ENCODE data around the gene G2E3. TPM values are rescaled to one million over a fixed set of nuclear protein-coding genes. Genes with fewer than 3 reads are reported as not detected.

Gene G2E3
- total and polyA plus RNA-seq, 2 donors from 2014 or later: 4.4 to 20.5 TPM

DNA sequence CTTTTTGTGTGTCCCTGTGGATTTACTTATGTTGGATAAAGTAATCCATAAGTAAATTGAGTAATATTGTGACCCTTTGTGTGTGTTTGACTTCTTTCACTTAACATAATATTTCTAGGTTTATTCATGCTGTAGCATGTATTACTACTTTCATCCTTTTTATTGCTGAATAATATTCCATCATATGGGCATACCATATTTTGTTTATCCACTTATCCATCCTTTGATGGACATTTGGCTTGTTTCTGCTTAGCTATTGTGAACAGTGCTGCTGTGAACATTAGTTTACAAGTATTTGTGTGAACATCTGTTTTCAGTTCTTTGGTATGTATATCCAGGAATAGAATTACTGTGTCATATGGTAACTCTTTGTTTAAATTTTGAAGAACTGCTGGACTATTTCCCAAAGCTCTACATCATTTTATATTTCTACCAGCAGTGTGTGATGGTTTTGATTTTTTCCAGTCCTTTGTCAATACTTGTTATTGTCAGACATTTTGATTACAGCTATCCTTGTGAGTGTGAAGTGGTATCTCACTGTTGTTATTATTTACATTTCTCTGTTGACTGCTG lies 25.2 kb downstream of the G2E3 start:
- Histone ChIP-seq H3K27me3 (ENCODE audit: control insufficient read depth, insufficient read depth, low read length) (no peaks in the 10 kb centered on the region), H3K27ac (ENCODE audit: low read depth in 2 of 2, low read length in 2 of 2) (no peak overlapping the region), H3K4me3 (ENCODE audit: low read length in 3 of 3) (no peak overlapping the region), H3K36me3 (ENCODE audit: control insufficient read depth in 2 of 3, insufficient read depth in 3 of 3, low read length in 3 of 3) (no peaks in the 10 kb centered on the region), H3K9ac (ENCODE audit: low read length in 3 of 3) (no peak overlapping the region), H3K4me1 (ENCODE audit: control insufficient read depth in 2 of 3, insufficient read depth in 2 of 3, low read depth in 1 of 3, low read length in 3 of 3) (no peaks in the 10 kb centered on the region), H3K9me3 (ENCODE audit: control insufficient read depth in 2 of 3, insufficient read depth in 1 of 3, low read length in 3 of 3) (no peaks in the 10 kb centered on the region)
- TF ChIP-seq, protein P1, sequence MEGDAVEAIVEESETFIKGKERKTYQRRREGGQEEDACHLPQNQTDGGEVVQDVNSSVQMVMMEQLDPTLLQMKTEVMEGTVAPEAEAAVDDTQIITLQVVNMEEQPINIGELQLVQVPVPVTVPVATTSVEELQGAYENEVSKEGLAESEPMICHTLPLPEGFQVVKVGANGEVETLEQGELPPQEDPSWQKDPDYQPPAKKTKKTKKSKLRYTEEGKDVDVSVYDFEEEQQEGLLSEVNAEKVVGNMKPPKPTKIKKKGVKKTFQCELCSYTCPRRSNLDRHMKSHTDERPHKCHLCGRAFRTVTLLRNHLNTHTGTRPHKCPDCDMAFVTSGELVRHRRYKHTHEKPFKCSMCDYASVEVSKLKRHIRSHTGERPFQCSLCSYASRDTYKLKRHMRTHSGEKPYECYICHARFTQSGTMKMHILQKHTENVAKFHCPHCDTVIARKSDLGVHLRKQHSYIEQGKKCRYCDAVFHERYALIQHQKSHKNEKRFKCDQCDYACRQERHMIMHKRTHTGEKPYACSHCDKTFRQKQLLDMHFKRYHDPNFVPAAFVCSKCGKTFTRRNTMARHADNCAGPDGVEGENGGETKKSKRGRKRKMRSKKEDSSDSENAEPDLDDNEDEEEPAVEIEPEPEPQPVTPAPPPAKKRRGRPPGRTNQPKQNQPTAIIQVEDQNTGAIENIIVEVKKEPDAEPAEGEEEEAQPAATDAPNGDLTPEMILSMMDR (IDR thresholded peaks at IDR 0.05; ENCODE audit: borderline replicate concordance, extremely low read depth, insufficient read depth): no peak
- FAIRE-seq (no peak), DNase-seq (no peak)
- intact Hi-C loops (cut with DNase I): no loop called here

DNA sequence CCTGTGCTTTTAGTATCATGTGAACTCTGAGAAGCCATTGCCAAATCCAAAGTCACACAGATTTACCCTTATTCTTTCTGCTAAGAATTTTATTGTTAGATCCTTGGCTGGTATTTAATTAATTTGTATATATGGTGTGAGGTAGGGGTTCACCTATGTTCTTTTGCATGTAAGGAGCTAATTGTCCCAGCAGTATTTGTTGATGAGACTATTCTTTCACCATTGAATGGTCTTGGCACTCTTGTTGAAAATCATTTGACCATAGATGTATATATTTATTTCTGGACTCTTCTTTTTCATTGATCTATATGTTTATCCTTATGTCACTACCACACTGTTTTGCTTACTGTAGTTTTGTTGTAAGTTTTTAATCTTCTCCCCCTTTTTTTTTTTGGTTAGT lies 26.2 kb downstream of the G2E3 start:
- H3K27ac ChIP-seq (ENCODE audit: low read depth in 2 of 2, low read length in 2 of 2): no peak overlapping the region
- DNase-seq (no peak), FAIRE-seq (no peak)
- H3K9me3 ChIP-seq (ENCODE audit: control insufficient read depth in 2 of 3, insufficient read depth in 1 of 3, low read length in 3 of 3): no peaks in the 10 kb centered on the region
- H3K36me3 ChIP-seq (ENCODE audit: control insufficient read depth in 2 of 3, insufficient read depth in 3 of 3, low read length in 3 of 3): peaks cover 0 to 7% (median 0%) of the 10 kb centered on the region in 3 donors
- intact Hi-C loops (cut with DNase I): no loop called here
- H3K27me3 ChIP-seq (ENCODE audit: control insufficient read depth, insufficient read depth, low read length): no peaks in the 10 kb centered on the region
- no peak overlapping the region for H3K9ac ChIP-seq (ENCODE audit: low read length in 3 of 3)
- H3K4me3 ChIP-seq (ENCODE audit: low read length in 3 of 3): no peak overlapping the region
- no peaks in the 10 kb centered on the region for H3K4me1 ChIP-seq (ENCODE audit: control insufficient read depth in 2 of 3, insufficient read depth in 2 of 3, low read depth in 1 of 3, low read length in 3 of 3)
- TF ChIP-seq, protein P1 (IDR thresholded peaks at IDR 0.05; ENCODE audit: borderline replicate concordance, extremely low read depth, insufficient read depth): no peak

DNA sequence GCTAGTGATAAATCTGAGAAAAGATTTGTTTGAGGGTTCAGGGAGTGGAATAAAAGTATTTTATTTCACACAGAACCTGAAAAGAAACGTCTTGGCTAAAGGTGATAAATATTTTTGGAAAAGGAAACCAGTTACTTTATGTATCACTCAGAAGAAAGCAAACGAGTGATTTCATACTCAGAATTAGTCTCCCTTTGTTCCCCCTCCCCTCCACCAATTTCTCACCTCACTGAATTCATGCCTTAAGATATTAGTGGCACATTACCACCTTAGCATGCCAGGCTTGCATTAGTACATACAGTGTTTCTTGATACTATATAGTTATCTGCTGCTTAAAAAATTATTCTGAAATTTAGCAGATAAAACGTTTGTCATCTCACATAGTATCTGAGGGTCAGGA lies 28.2 kb downstream of the G2E3 start:
- Histone ChIP-seq H3K9ac (ENCODE audit: low read length in 3 of 3) (no peak overlapping the region), H3K27ac (ENCODE audit: low read depth in 2 of 2, low read length in 2 of 2) (no peak overlapping the region), H3K4me1 (ENCODE audit: control insufficient read depth in 2 of 3, insufficient read depth in 2 of 3, low read depth in 1 of 3, low read length in 3 of 3) (no peaks in the 10 kb centered on the region), H3K27me3 (ENCODE audit: control insufficient read depth, insufficient read depth, low read length) (no peaks in the 10 kb centered on the region), H3K9me3 (ENCODE audit: control insufficient read depth in 2 of 3, insufficient read depth in 1 of 3, low read length in 3 of 3) (no peaks in the 10 kb centered on the region), H3K36me3 (ENCODE audit: control insufficient read depth in 2 of 3, insufficient read depth in 3 of 3, low read length in 3 of 3) (peaks cover 0 to 7% (median 0%) of the 10 kb centered on the region in 3 donors), H3K4me3 (ENCODE audit: low read length in 3 of 3) (no peak overlapping the region)
- intact Hi-C loops (cut with DNase I): no loop called here
- no peak for DNase-seq
- FAIRE-seq: no peak
- TF ChIP-seq, protein P1 (IDR thresholded peaks at IDR 0.05; ENCODE audit: borderline replicate concordance, extremely low read depth, insufficient read depth): no peak

DNA sequence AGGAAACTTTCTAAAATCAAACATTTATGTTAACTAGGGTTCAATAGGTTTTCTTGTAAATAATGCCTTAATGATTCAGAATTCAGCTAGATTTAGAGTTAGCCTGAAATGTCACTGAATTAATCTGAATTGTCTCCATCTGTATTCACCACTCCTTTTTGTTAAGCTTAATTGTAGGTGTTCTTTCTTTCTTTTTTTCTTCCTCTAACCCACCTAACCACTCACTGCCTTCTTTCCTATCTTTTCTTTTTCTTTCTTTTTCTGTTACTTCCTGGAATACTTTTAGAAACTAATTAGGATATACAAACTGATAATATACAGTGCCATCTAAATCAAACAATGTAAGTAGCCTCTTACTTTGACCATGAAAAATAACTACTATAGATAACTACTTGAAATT lies 29.9 kb downstream of the G2E3 start:
- no peak overlapping the region for H3K27ac ChIP-seq (ENCODE audit: low read depth in 2 of 2, low read length in 2 of 2)

More for the DNA sequence above, 29.9 kb downstream of the G2E3 start:
- no peak overlapping the region for H3K4me3 ChIP-seq (ENCODE audit: low read length in 3 of 3)
- TF ChIP-seq, protein P1 (IDR thresholded peaks at IDR 0.05; ENCODE audit: borderline replicate concordance, extremely low read depth, insufficient read depth): no peak
- intact Hi-C loops (cut with DNase I): no loop called here
- DNase-seq (no peak), FAIRE-seq (no peak)
- no peaks in the 10 kb centered on the region for H3K4me1 ChIP-seq (ENCODE audit: control insufficient read depth in 2 of 3, insufficient read depth in 2 of 3, low read depth in 1 of 3, low read length in 3 of 3)
- H3K9me3 ChIP-seq (ENCODE audit: control insufficient read depth in 2 of 3, insufficient read depth in 1 of 3, low read length in 3 of 3): no peaks in the 10 kb centered on the region
- no peaks in the 10 kb centered on the region for H3K27me3 ChIP-seq (ENCODE audit: control insufficient read depth, insufficient read depth, low read length)
- peaks cover 0 to 7% (median 0%) of the 10 kb centered on the region in 3 donors for H3K36me3 ChIP-seq (ENCODE audit: control insufficient read depth in 2 of 3, insufficient read depth in 3 of 3, low read length in 3 of 3)
- H3K9ac ChIP-seq (ENCODE audit: low read length in 3 of 3): no peak overlapping the region
